HCT116 (cell line): ENCODE data around the gene NSG2. TPM values are rescaled to one million over a fixed set of nuclear protein-coding genes. Genes with fewer than 3 reads are reported as not detected.

Experiments
- ATAC-seq: fragments of 200-7000 bp; cut with Tn5 transposase; 2 replicates; pipeline ENCODE4 v1.9.1; 2020; ENCODE audit warnings: mild to moderate bottlenecking, moderate library complexity
- BruUV-seq: library from RNA; stranded (reverse); fragments of 400-500 nt; replicated peaks from 2 replicates; lab custom pipeline; 2021; lab: Mats Ljungman, UMichigan
- CTCF ChIA-PET: fragments of 300-600 bp; sonication (Branson Sonifier 250); formaldehyde crosslinking; loops from one replicate; lab custom pipeline; 2021; ENCODE audit warnings: antibody characterized with exemption; lab: Charles Lee
- POLR2A ChIA-PET: fragments of 300-600, 350-600 bp; sonication (Branson Sonifier 250); formaldehyde crosslinking; loops from one replicate; lab custom pipeline; 2021; ENCODE audit warnings: antibody characterized with exemption; lab: Charles Lee
- RAD21 ChIA-PET, 2 experiments: fragments of 300-600 bp; sonication (Branson Sonifier 250); formaldehyde crosslinking; loops; one replicate each; lab custom pipeline; 2023; ENCODE audit warnings: low total read pairs in 2 of 2; ENCODE audit not compliant: uncharacterized antibody in 2 of 2, unreplicated experiment in 2 of 2, low non-redundant PET in 1 of 2; lab: Charles Lee
- DNase-seq: peaks from one replicate; pipeline ENCODE4 v3.0.0-alpha.2; 2010; ENCODE audit warnings: low read depth, low spot score
- H2AFZ ChIP-seq: fragments of 200-600 bp; shearing (Covaris generic), sonication (generic); 2 replicates; pipeline ENCODE4 v1.6.1; 2017; ENCODE audit warnings: low read depth, mixed run types, mixed read lengths, antibody characterized with exemption, low read length; ENCODE audit not compliant: poor library complexity, severe bottlenecking
- H3K27ac ChIP-seq: 2 replicates; pipeline ENCODE4 v1.5.1; 2012; ENCODE audit warnings: low read depth, low read length
- H3K27me3 ChIP-seq: fragments of 200-600 bp; sonication (generic); 2 replicates; pipeline ENCODE4 v1.6.1; 2016; ENCODE audit warnings: mixed run types, low read length, mixed read lengths; ENCODE audit not compliant: insufficient read depth
- H3K36me3 ChIP-seq, 2 experiments: fragments of 200-500 bp in 1 of 2; fragments of 200-600 bp in 1 of 2; sonication (Bioruptor generic) in 1 of 2; sonication (generic) in 1 of 2; 2 replicates each; pipeline versions ENCODE4 v1.5.1 to v1.6.1; 2014 to 2016; ENCODE audit warnings: low read length in 2 of 2, inconsistent platforms in 1 of 2, mixed read lengths in 1 of 2, mixed run types in 1 of 2; ENCODE audit not compliant: insufficient read depth in 2 of 2, control insufficient read depth in 1 of 2
- H3K4me1 ChIP-seq, 2 experiments: fragments of 200-600 bp in 1 of 2; sonication (generic) in 1 of 2; 2 replicates each; pipeline versions ENCODE4 v1.5.1 to v1.6.1; 2012 to 2017; ENCODE audit warnings: low read length in 2 of 2, inconsistent platforms in 1 of 2, mild to moderate bottlenecking in 1 of 2, mixed read lengths in 1 of 2, mixed run types in 1 of 2, moderate library complexity in 1 of 2; ENCODE audit not compliant: insufficient read depth in 2 of 2, control insufficient read depth in 1 of 2
- H3K4me2 ChIP-seq: fragments of 200-600 bp; sonication (generic); 2 replicates; pipeline ENCODE4 v1.6.1; 2017; ENCODE audit warnings: mixed run types, low read length, mixed read lengths
- H3K4me3 ChIP-seq, 2 experiments: fragments of 200-600 bp in 1 of 2; sonication (generic) in 1 of 2; replicated peaks in 1 of 2; 2 replicates each; pipeline ENCODE4 v1.5.1; 2011 to 2016; ENCODE audit warnings: low read length in 2 of 2, control low read depth in 1 of 2, low read depth in 1 of 2, mild to moderate bottlenecking in 1 of 2, mixed read lengths in 1 of 2, mixed run types in 1 of 2
- H3K79me2 ChIP-seq: fragments of 200-600 bp; sonication (generic); 2 replicates; pipeline ENCODE4 v1.6.1; 2017; ENCODE audit warnings: mild to moderate bottlenecking, mixed run types, low read length, moderate library complexity, mixed read lengths; ENCODE audit not compliant: insufficient read depth
- H3K9ac ChIP-seq: fragments of 200-600 bp; sonication (generic); 2 replicates; pipeline ENCODE4 v1.6.1; 2016; ENCODE audit warnings: low read length, mixed read lengths
- H3K9me2 ChIP-seq: fragments of 200-600 bp; sonication (generic), shearing (Covaris generic); 2 replicates; pipeline ENCODE4 v1.6.1; 2017; ENCODE audit warnings: mixed run types, mild to moderate bottlenecking, moderate library complexity; ENCODE audit not compliant: insufficient read depth
- H3K9me3 ChIP-seq, 2 experiments: fragments of 200-500 bp in 1 of 2; fragments of 200-600 bp in 1 of 2; sonication (Bioruptor generic) in 1 of 2; sonication (generic) in 1 of 2; 2 replicates each; pipeline ENCODE4 v1.6.1; 2014 to 2017; ENCODE audit warnings: low read length in 2 of 2, mixed read lengths in 2 of 2, inconsistent platforms in 1 of 2, low read depth in 1 of 2, mild to moderate bottlenecking in 1 of 2, mixed run types in 1 of 2, moderate library complexity in 1 of 2; ENCODE audit not compliant: control insufficient read depth in 1 of 2, insufficient read depth in 1 of 2
- H4K20me1 ChIP-seq: fragments of 200-600 bp; sonication (generic), shearing (Covaris generic); 2 replicates; pipeline ENCODE4 v1.6.1; 2017; ENCODE audit warnings: mixed run types, mild to moderate bottlenecking, moderate library complexity; ENCODE audit not compliant: insufficient read depth
- ELF1 ChIP-seq: IDR thresholded peaks from 2 replicates; pipeline ENCODE4 v1.6.1; 2012; ENCODE audit warnings: low read depth, borderline replicate concordance
- EZH2 ChIP-seq: fragments of 200-600 bp; sonication (generic); IDR thresholded peaks from 2 replicates; pipeline ENCODE4 v1.6.1; 2017; ENCODE audit warnings: antibody characterized with exemption, mixed run types
- EZH2phosphoT487 ChIP-seq: fragments of 200-600 bp; IDR thresholded peaks from 2 replicates; pipeline ENCODE4 v1.6.1; 2018; ENCODE audit warnings: antibody characterized with exemption, borderline replicate concordance
- JUND ChIP-seq: IDR thresholded peaks from 2 replicates; pipeline ENCODE4 v1.6.1; 2012
- POLR2A ChIP-seq: IDR thresholded peaks from 2 replicates; pipeline ENCODE4 v1.7.0; 2011; ENCODE audit warnings: borderline replicate concordance; ENCODE audit not compliant: insufficient read depth, insufficient read length; ENCODE audit errors: extremely low read depth
- RAD21 ChIP-seq: IDR thresholded peaks from 2 replicates; pipeline ENCODE4 v1.6.1; 2012; ENCODE audit warnings: low read depth, mild to moderate bottlenecking
- SIN3A ChIP-seq: IDR thresholded peaks from 2 replicates; pipeline ENCODE4 v1.6.1; 2012; ENCODE audit warnings: low read depth
- SP1 ChIP-seq: IDR thresholded peaks from 2 replicates; pipeline ENCODE4 v1.6.1; 2012; ENCODE audit warnings: low read depth
- SRF ChIP-seq: IDR thresholded peaks from 2 replicates; pipeline ENCODE4 v1.6.1; 2012; ENCODE audit warnings: low read depth
- TCF7L2 ChIP-seq: IDR thresholded peaks from 2 replicates; pipeline ENCODE4 v1.7.0; 2011; ENCODE audit warnings: borderline replicate concordance, inconsistent platforms; ENCODE audit not compliant: insufficient read depth, insufficient read length; ENCODE audit errors: extremely low read depth
- ZFX ChIP-seq: fragments of 450-650 bp; IDR thresholded peaks from 2 replicates; pipeline ENCODE4 v1.6.1; 2017
- ZNF274 ChIP-seq: fragments of 200-500 bp; sonication (Bioruptor generic); IDR thresholded peaks from 2 replicates; pipeline ENCODE4 v1.6.1; 2014; ENCODE audit warnings: mild to moderate bottlenecking, low read depth, low read length, inconsistent platforms
- intact Hi-C: fragments of 100-400 bp; cut with micrococcal nuclease; formaldehyde crosslinking; loops from 2 replicates; pipeline ENCODE4 v1.10.0; 2022
- total RNA-seq: library from RNA; stranded (reverse); gene quantifications from one replicate; pipeline ENCODE4 v1.2.1, GENCODE V29; 2021; ENCODE audit not compliant: unreplicated experiment
- TF ChIP-seq, protein P1 (sequence below): IDR thresholded peaks from 2 replicates; pipeline ENCODE4 v1.6.1; 2012
- TF ChIP-seq, protein P2 (sequence below): IDR thresholded peaks from 2 replicates; pipeline ENCODE4 v1.6.1; 2011; ENCODE audit warnings: mild to moderate bottlenecking, low read length, moderate library complexity; ENCODE audit not compliant: insufficient replicate concordance; ENCODE audit errors: extremely low read depth

NSG2 gene
- total RNA-seq, 1 experiment from 2014 or later: not detected

GRCh38 chr5:174094857-174095606 is 49.5 kb downstream of the NSG2 start:
- peaks cover 3% of the 10 kb centered on the region; the same call in 1 of the 2 replicates for H3K27me3 ChIP-seq
- no peaks in the 10 kb centered on the region for H3K9me2 ChIP-seq
- no peaks in the 10 kb centered on the region for H3K9me3 ChIP-seq
- ChIA-PET RAD21 (no interaction called here), POLR2A (no interaction called here), CTCF (no interaction called here)
- no peaks in the 10 kb centered on the region for H4K20me1 ChIP-seq
- no peak overlapping the region for H3K4me3 ChIP-seq
- H3K4me2 ChIP-seq: no peak overlapping the region
- intact Hi-C loops: no loop called here
- TF ChIP-seq SIN3A: no peak
- TF ChIP-seq, protein P1, sequence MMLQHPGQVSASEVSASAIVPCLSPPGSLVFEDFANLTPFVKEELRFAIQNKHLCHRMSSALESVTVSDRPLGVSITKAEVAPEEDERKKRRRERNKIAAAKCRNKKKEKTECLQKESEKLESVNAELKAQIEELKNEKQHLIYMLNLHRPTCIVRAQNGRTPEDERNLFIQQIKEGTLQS: no peak
- no peak for TF ChIP-seq EZH2
- no peak for TF ChIP-seq TCF7L2
- no peak for TF ChIP-seq SRF
- TF ChIP-seq POLR2A: no peak
- TF ChIP-seq ZFX: no peak
- TF ChIP-seq, protein P2, sequence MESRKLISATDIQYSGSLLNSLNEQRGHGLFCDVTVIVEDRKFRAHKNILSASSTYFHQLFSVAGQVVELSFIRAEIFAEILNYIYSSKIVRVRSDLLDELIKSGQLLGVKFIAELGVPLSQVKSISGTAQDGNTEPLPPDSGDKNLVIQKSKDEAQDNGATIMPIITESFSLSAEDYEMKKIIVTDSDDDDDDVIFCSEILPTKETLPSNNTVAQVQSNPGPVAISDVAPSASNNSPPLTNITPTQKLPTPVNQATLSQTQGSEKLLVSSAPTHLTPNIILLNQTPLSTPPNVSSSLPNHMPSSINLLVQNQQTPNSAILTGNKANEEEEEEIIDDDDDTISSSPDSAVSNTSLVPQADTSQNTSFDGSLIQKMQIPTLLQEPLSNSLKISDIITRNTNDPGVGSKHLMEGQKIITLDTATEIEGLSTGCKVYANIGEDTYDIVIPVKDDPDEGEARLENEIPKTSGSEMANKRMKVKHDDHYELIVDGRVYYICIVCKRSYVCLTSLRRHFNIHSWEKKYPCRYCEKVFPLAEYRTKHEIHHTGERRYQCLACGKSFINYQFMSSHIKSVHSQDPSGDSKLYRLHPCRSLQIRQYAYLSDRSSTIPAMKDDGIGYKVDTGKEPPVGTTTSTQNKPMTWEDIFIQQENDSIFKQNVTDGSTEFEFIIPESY: no peak
- no peak for TF ChIP-seq EZH2phosphoT487
- no peak for TF ChIP-seq RAD21
- TF ChIP-seq SP1: no peak
- TF ChIP-seq JUND: no peak
- TF ChIP-seq ZNF274: no peak
- TF ChIP-seq ELF1: no peak
- no peaks in the 10 kb centered on the region for H3K79me2 ChIP-seq
- no TSS peak for BruUV-seq
- no peak overlapping the region for H3K9ac ChIP-seq
- DNase-seq (no peak), ATAC-seq (no peak)
- H3K36me3 ChIP-seq: no peaks in the 10 kb centered on the region
- no peak overlapping the region for H2AFZ ChIP-seq
- peaks cover 0 to 6% of the 10 kb centered on the region in 2 experiments; a peak in 1 of 4 replicates for H3K4me1 ChIP-seq
- no peak overlapping the region for H3K27ac ChIP-seq
